H1 (cell line): ENCODE results near the gene GPSM3. TPM values are rescaled to one million over a fixed set of nuclear protein-coding genes. Genes with fewer than 3 reads are reported as not detected.

Experiments
- ATF3 ChIP-seq: IDR thresholded peaks from 2 replicates; pipeline ENCODE4 v1.6.1; 2011; ENCODE audit warnings: low read depth, mild to moderate bottlenecking, low read length; ENCODE audit not compliant: insufficient read depth
- BACH1 ChIP-seq: IDR thresholded peaks from 2 replicates; pipeline ENCODE4 v1.6.1; 2012; ENCODE audit warnings: low read length, improper control_type of control experiment
- CHD1 ChIP-seq: IDR thresholded peaks from 2 replicates; pipeline ENCODE4 v1.6.1; 2012; ENCODE audit warnings: low read depth, low read length, improper control_type of control experiment
- HDAC6 ChIP-seq: IDR thresholded peaks from one replicate; pipeline ENCODE4 v1.7.1; 2012; ENCODE audit warnings: low read depth, mild to moderate bottlenecking, inconsistent platforms, low read length, moderate library complexity
- KDM1A ChIP-seq: fragments of 200-600, 300-600 bp; sonication (generic); IDR thresholded peaks from 2 replicates; pipeline ENCODE4 v1.7.1; 2016; ENCODE audit warnings: mild to moderate bottlenecking, low read length, borderline replicate concordance
- RFX5 ChIP-seq: IDR thresholded peaks from 2 replicates; pipeline ENCODE4 v1.6.1; 2011; ENCODE audit warnings: low read depth, low read length, improper control_type of control experiment, borderline replicate concordance
- SAP30 ChIP-seq: fragments of 300-600 bp; sonication (generic); IDR thresholded peaks from 2 replicates; pipeline ENCODE4 v1.7.1; 2012; ENCODE audit warnings: low read length, moderate library complexity, mild to moderate bottlenecking, inconsistent platforms; ENCODE audit not compliant: insufficient read depth, insufficient replicate concordance
- TBP ChIP-seq: IDR thresholded peaks from 2 replicates; pipeline ENCODE4 v1.6.1; 2011; ENCODE audit warnings: low read depth, low read length, improper control_type of control experiment
- YY1 ChIP-seq: IDR thresholded peaks from 2 replicates; pipeline ENCODE4 v1.6.1; 2011; ENCODE audit warnings: low read depth, mild to moderate bottlenecking, low read length
- polyA plus RNA-seq, 7 experiments: library from polyadenylated mRNA; depleted of rRNA in 3 of 7; stranded (reverse) in 5 of 7; unstranded in 2 of 7; fragments of >200 nt in 5 of 7; fragments of 200-250 nt in 2 of 7; gene quantifications; 1 replicate in 5 of 7; 2 replicates in 1 of 7; 4 replicates in 1 of 7; pipeline versions ENCODE4 v1.2.1 to v1.2.3, GENCODE V29; 2011 to 2013; ENCODE audit warnings: missing spikeins in 2 of 7, mixed read lengths in 2 of 7
- total RNA-seq: library from RNA; stranded (reverse); fragmentation: NEBNext Ultra II Directional; extraction: Animal tissue kit (Norgen Biotek cat#: 25700); gene quantifications from 2 replicates; pipeline ENCODE4 v1.2.1, GENCODE V29; 2021
- TF ChIP-seq, protein P1 (sequence below): fragments of 300-600 bp; sonication (generic); IDR thresholded peaks from 2 replicates; pipeline ENCODE4 v1.7.1; 2012; ENCODE audit warnings: low read length, moderate library complexity, mild to moderate bottlenecking, inconsistent platforms; ENCODE audit not compliant: insufficient replicate concordance

GPSM3 gene
- total and polyA plus RNA-seq, 2 of the 8 experiments (the other 6 are each of a cell fraction or from before 2014, with no cell fraction given), result 6.6 to 9.8 TPM

GRCh38 chr6:32204268-32204715, 11.8 kb upstream of the GPSM3 start (continued):
- TF ChIP-seq, protein P1, sequence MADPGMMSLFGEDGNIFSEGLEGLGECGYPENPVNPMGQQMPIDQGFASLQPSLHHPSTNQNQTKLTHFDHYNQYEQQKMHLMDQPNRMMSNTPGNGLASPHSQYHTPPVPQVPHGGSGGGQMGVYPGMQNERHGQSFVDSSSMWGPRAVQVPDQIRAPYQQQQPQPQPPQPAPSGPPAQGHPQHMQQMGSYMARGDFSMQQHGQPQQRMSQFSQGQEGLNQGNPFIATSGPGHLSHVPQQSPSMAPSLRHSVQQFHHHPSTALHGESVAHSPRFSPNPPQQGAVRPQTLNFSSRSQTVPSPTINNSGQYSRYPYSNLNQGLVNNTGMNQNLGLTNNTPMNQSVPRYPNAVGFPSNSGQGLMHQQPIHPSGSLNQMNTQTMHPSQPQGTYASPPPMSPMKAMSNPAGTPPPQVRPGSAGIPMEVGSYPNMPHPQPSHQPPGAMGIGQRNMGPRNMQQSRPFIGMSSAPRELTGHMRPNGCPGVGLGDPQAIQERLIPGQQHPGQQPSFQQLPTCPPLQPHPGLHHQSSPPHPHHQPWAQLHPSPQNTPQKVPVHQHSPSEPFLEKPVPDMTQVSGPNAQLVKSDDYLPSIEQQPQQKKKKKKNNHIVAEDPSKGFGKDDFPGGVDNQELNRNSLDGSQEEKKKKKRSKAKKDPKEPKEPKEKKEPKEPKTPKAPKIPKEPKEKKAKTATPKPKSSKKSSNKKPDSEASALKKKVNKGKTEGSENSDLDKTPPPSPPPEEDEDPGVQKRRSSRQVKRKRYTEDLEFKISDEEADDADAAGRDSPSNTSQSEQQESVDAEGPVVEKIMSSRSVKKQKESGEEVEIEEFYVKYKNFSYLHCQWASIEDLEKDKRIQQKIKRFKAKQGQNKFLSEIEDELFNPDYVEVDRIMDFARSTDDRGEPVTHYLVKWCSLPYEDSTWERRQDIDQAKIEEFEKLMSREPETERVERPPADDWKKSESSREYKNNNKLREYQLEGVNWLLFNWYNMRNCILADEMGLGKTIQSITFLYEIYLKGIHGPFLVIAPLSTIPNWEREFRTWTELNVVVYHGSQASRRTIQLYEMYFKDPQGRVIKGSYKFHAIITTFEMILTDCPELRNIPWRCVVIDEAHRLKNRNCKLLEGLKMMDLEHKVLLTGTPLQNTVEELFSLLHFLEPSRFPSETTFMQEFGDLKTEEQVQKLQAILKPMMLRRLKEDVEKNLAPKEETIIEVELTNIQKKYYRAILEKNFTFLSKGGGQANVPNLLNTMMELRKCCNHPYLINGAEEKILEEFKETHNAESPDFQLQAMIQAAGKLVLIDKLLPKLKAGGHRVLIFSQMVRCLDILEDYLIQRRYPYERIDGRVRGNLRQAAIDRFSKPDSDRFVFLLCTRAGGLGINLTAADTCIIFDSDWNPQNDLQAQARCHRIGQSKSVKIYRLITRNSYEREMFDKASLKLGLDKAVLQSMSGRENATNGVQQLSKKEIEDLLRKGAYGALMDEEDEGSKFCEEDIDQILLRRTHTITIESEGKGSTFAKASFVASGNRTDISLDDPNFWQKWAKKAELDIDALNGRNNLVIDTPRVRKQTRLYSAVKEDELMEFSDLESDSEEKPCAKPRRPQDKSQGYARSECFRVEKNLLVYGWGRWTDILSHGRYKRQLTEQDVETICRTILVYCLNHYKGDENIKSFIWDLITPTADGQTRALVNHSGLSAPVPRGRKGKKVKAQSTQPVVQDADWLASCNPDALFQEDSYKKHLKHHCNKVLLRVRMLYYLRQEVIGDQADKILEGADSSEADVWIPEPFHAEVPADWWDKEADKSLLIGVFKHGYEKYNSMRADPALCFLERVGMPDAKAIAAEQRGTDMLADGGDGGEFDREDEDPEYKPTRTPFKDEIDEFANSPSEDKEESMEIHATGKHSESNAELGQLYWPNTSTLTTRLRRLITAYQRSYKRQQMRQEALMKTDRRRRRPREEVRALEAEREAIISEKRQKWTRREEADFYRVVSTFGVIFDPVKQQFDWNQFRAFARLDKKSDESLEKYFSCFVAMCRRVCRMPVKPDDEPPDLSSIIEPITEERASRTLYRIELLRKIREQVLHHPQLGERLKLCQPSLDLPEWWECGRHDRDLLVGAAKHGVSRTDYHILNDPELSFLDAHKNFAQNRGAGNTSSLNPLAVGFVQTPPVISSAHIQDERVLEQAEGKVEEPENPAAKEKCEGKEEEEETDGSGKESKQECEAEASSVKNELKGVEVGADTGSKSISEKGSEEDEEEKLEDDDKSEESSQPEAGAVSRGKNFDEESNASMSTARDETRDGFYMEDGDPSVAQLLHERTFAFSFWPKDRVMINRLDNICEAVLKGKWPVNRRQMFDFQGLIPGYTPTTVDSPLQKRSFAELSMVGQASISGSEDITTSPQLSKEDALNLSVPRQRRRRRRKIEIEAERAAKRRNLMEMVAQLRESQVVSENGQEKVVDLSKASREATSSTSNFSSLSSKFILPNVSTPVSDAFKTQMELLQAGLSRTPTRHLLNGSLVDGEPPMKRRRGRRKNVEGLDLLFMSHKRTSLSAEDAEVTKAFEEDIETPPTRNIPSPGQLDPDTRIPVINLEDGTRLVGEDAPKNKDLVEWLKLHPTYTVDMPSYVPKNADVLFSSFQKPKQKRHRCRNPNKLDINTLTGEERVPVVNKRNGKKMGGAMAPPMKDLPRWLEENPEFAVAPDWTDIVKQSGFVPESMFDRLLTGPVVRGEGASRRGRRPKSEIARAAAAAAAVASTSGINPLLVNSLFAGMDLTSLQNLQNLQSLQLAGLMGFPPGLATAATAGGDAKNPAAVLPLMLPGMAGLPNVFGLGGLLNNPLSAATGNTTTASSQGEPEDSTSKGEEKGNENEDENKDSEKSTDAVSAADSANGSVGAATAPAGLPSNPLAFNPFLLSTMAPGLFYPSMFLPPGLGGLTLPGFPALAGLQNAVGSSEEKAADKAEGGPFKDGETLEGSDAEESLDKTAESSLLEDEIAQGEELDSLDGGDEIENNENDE, result no peak
- TF ChIP-seq KDM1A (no peak), RFX5 (no peak), YY1 (no peak), SAP30 (no peak), ATF3 (no peak), BACH1 (no peak), TBP (no peak), HDAC6 (no peak), CHD1 (no peak)
